Measurements from ENCODE around the gene SUCO.
"Not testable (repeated sequence)": the region's sequence is repeated elsewhere in the genome, so short reads cannot be mapped to it uniquely, and the experiment has no call there.

Gene SUCO

GRCh38 chr1:172532700-172533512, at the start of gene SUCO:
SUCO (plus strand) TSS chr1:172533150; CDS start chr1:172533436, 286 bp downstream.
- DNase-seq (ENCODE audit: low read depth): peak; percentile 96

GRCh38 chr1:172483448-172483847, 49.5 kb upstream of the SUCO start:
- no peak for DNase-seq (ENCODE audit: low read depth)

- DNase-seq (ENCODE audit: low read depth): no peak
These were observed 48.7 kb upstream of the SUCO start for GRCh38 chr1:172484252-172484651.

- DNase-seq (ENCODE audit: low read depth): no peak
These were observed 47.3 kb upstream of the SUCO start for GRCh38 chr1:172485626-172486025.

GRCh38 chr1:172486805-172487454, 46.0 kb upstream of the SUCO start:
- DNase-seq (ENCODE audit: low read depth): no peak

- DNase-seq (ENCODE audit: low read depth): no peak
These were observed 45.4 kb upstream of the SUCO start for GRCh38 chr1:172487550-172487949.

GRCh38 chr1:172488393-172488792, 44.6 kb upstream of the SUCO start:
- no peak for DNase-seq (ENCODE audit: low read depth)

GRCh38 chr1:172489847-172490246, 43.1 kb upstream of the SUCO start:
- DNase-seq (ENCODE audit: low read depth): no peak

GRCh38 chr1:172492421-172492820, 40.5 kb upstream of the SUCO start:
- DNase-seq (ENCODE audit: low read depth): no peak

- no peak for DNase-seq (ENCODE audit: low read depth)
These were observed 38.8 kb upstream of the SUCO start for GRCh38 chr1:172494166-172494565.

GRCh38 chr1:172496127-172496526, 36.8 kb upstream of the SUCO start:
- DNase-seq (ENCODE audit: low read depth): not testable (repeated sequence)

GRCh38 chr1:172496678-172497077, 36.3 kb upstream of the SUCO start:
- no peak for DNase-seq (ENCODE audit: low read depth)

GRCh38 chr1:172497230-172497629, 35.7 kb upstream of the SUCO start:
- peak; percentile 13 for DNase-seq (ENCODE audit: low read depth)

GRCh38 chr1:172498857-172499256, 34.1 kb upstream of the SUCO start:
- DNase-seq (ENCODE audit: low read depth): no peak

- no peak for DNase-seq (ENCODE audit: low read depth)
These were observed 33.3 kb upstream of the SUCO start for GRCh38 chr1:172499636-172500141.

- no peak for DNase-seq (ENCODE audit: low read depth)
These were observed 32.7 kb upstream of the SUCO start for GRCh38 chr1:172500207-172500606.

GRCh38 chr1:172507741-172508140, 25.2 kb upstream of the SUCO start:
- no peak for DNase-seq (ENCODE audit: low read depth)

GRCh38 chr1:172510479-172510878, 22.5 kb upstream of the SUCO start:
- no peak for DNase-seq (ENCODE audit: low read depth)

GRCh38 chr1:172512591-172512990, 20.4 kb upstream of the SUCO start:
- no peak for DNase-seq (ENCODE audit: low read depth)

GRCh38 chr1:172513479-172513878, 19.5 kb upstream of the SUCO start:
- no peak for DNase-seq (ENCODE audit: low read depth)

- no peak for DNase-seq (ENCODE audit: low read depth)
These were observed 18.8 kb upstream of the SUCO start for GRCh38 chr1:172514108-172514507.

- no peak for DNase-seq (ENCODE audit: low read depth)
These were observed 17.5 kb upstream of the SUCO start for GRCh38 chr1:172515436-172515835.

- DNase-seq (ENCODE audit: low read depth): no peak
These were observed 17.0 kb upstream of the SUCO start for GRCh38 chr1:172515927-172516326.

All from GM04503 (cell line).